ENCODE results near the gene TCF4. TPM values are rescaled to one million over a fixed set of nuclear protein-coding genes. Genes with fewer than 3 reads are reported as not detected.

Gene TCF4
- polyA plus RNA-seq, 1 donor (not counting 4 experiments of a cell fraction or from before 2014, with no cell fraction given): 9.7 TPM

- H2AFZ ChIP-seq (ENCODE audit: control insufficient read depth, low read length): no peak overlapping the region
- no peak for DNase-seq (ENCODE audit: low read depth, low spot score)
- H3K9ac ChIP-seq (ENCODE audit: control insufficient read depth, extremely low read depth, insufficient read depth, low read length): no peak overlapping the region
- H3K9me3 ChIP-seq (ENCODE audit: control insufficient read depth, low read depth, low read length): no peaks in the 10 kb centered on the region
- H4K20me1 ChIP-seq (ENCODE audit: control insufficient read depth, extremely low read depth, insufficient read depth, low read length): no peaks in the 10 kb centered on the region
- no peaks in the 10 kb centered on the region for H3K79me2 ChIP-seq (ENCODE audit: control insufficient read depth, insufficient read depth, low read length)
- peaks cover 8% of the 10 kb centered on the region for H3K4me1 ChIP-seq (ENCODE audit: control insufficient read depth, extremely low read depth, insufficient read depth, low read length)
- no peak for TF ChIP-seq EZH2 (IDR thresholded peaks at IDR 0.05; ENCODE audit: low read length)
- TF ChIP-seq, protein P1, sequence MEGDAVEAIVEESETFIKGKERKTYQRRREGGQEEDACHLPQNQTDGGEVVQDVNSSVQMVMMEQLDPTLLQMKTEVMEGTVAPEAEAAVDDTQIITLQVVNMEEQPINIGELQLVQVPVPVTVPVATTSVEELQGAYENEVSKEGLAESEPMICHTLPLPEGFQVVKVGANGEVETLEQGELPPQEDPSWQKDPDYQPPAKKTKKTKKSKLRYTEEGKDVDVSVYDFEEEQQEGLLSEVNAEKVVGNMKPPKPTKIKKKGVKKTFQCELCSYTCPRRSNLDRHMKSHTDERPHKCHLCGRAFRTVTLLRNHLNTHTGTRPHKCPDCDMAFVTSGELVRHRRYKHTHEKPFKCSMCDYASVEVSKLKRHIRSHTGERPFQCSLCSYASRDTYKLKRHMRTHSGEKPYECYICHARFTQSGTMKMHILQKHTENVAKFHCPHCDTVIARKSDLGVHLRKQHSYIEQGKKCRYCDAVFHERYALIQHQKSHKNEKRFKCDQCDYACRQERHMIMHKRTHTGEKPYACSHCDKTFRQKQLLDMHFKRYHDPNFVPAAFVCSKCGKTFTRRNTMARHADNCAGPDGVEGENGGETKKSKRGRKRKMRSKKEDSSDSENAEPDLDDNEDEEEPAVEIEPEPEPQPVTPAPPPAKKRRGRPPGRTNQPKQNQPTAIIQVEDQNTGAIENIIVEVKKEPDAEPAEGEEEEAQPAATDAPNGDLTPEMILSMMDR (optimal IDR thresholded peaks at IDR 0.05 in 1 of 3, IDR thresholded peaks at IDR 0.05 in 1 of 3, conservative IDR thresholded peaks at IDR 0.05 in 1 of 3; ENCODE audit: extremely low read depth in 1 of 3, insufficient read depth in 2 of 3, low read length in 3 of 3): no peak
- FAIRE-seq: no peak
- no peaks in the 10 kb centered on the region for H3K36me3 ChIP-seq (ENCODE audit: control insufficient read depth in 2 of 2, extremely low read depth in 1 of 2, insufficient read depth in 2 of 2, low read length in 2 of 2)
- H3K9me1 ChIP-seq (ENCODE audit: control insufficient read depth, extremely low read depth, insufficient read depth, low read length): no peaks in the 10 kb centered on the region
- H3K4me3 ChIP-seq (ENCODE audit: control insufficient read depth in 2 of 3, extremely low read depth in 1 of 3, insufficient read depth in 2 of 3, low read depth in 1 of 3, low read length in 3 of 3): no peak overlapping the region
- H3K27ac ChIP-seq (ENCODE audit: control insufficient read depth, insufficient read depth, low read length): no peak overlapping the region
- H3K27me3 ChIP-seq (ENCODE audit: control insufficient read depth, extremely low read depth, insufficient read depth, low read length): no peaks in the 10 kb centered on the region
- dilution Hi-C loops (cut with MboI; ENCODE audit: extremely low pct_ligation_motif_present, low sequenced_read_pairs): no loop called here
- no peak overlapping the region for H3K4me2 ChIP-seq (ENCODE audit: control insufficient read depth, extremely low read depth, insufficient read depth, low read depth, low read length)
Measured at GRCh38 chr18:55627007-55627406, 39.0 kb upstream of the TCF4 start.

- H3K4me3 ChIP-seq (ENCODE audit: control insufficient read depth in 2 of 3, extremely low read depth in 1 of 3, insufficient read depth in 2 of 3, low read depth in 1 of 3, low read length in 3 of 3): no peak overlapping the region
- FAIRE-seq (no peak), DNase-seq (ENCODE audit: low read depth, low spot score) (no peak)
- H3K79me2 ChIP-seq (ENCODE audit: control insufficient read depth, insufficient read depth, low read length): no peaks in the 10 kb centered on the region
- H3K9me1 ChIP-seq (ENCODE audit: control insufficient read depth, extremely low read depth, insufficient read depth, low read length): no peaks in the 10 kb centered on the region
- H3K4me1 ChIP-seq (ENCODE audit: control insufficient read depth, extremely low read depth, insufficient read depth, low read length): peaks cover 8% of the 10 kb centered on the region
- H3K4me2 ChIP-seq (ENCODE audit: control insufficient read depth, extremely low read depth, insufficient read depth, low read depth, low read length): no peak overlapping the region
- dilution Hi-C loops (cut with MboI; ENCODE audit: extremely low pct_ligation_motif_present, low sequenced_read_pairs): no loop called here
- no peak overlapping the region for H3K27ac ChIP-seq (ENCODE audit: control insufficient read depth, insufficient read depth, low read length)
- H3K27me3 ChIP-seq (ENCODE audit: control insufficient read depth, extremely low read depth, insufficient read depth, low read length): no peaks in the 10 kb centered on the region
- TF ChIP-seq, protein P1 (optimal IDR thresholded peaks at IDR 0.05 in 1 of 3, IDR thresholded peaks at IDR 0.05 in 1 of 3, conservative IDR thresholded peaks at IDR 0.05 in 1 of 3; ENCODE audit: extremely low read depth in 1 of 3, insufficient read depth in 2 of 3, low read length in 3 of 3): no peak
- TF ChIP-seq EZH2 (IDR thresholded peaks at IDR 0.05; ENCODE audit: low read length): no peak
- no peaks in the 10 kb centered on the region for H3K36me3 ChIP-seq (ENCODE audit: control insufficient read depth in 2 of 2, extremely low read depth in 1 of 2, insufficient read depth in 2 of 2, low read length in 2 of 2)
- H2AFZ ChIP-seq (ENCODE audit: control insufficient read depth, low read length): no peak overlapping the region
- H4K20me1 ChIP-seq (ENCODE audit: control insufficient read depth, extremely low read depth, insufficient read depth, low read length): no peaks in the 10 kb centered on the region
- no peak overlapping the region for H3K9ac ChIP-seq (ENCODE audit: control insufficient read depth, extremely low read depth, insufficient read depth, low read length)
- no peaks in the 10 kb centered on the region for H3K9me3 ChIP-seq (ENCODE audit: control insufficient read depth, low read depth, low read length)
Measured at GRCh38 chr18:55625901-55626300, 37.9 kb upstream of the TCF4 start.

Data from keratinocyte (primary cell).